Activated CD4-positive, alpha-beta T cell treated with anti-CD3 and anti-CD28 coated beads, Interleukin-2, amount 50 U/mL, for 4 hours (primary cell): ENCODE data around the gene MGMT.

ENCODE experiments used
- DNase-seq, 2 experiments: peaks; one replicate each; pipeline ENCODE4 v3.0.0-alpha.2; 2020

The MGMT gene

DNA sequence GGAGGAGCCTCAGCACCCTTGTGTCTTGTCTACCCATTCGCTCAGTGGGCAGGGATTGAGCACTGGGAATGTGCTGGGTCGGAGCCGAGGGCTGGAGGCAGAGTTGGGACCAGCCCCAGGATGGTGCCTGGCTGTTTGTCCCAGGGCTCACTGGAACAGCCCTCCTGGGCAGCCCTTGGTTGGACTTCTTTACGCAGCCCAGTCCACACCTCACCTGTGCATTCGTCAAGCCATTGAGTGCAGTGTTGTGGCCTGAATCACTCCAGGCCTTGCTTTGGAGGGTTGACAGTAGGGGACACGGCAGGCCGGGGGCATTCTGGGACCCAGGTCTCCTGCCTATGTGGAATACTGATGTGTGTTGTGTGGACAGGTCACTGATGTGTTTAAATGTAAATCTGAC is 229.6 kb downstream of the MGMT start:
- DNase-seq: no peak

GRCh38 chr10:129697463-129698247 is 230.6 kb downstream of the MGMT start:
- no peak for DNase-seq

- DNase-seq: no peak
Measured at GRCh38 chr10:129699722-129700340, 232.8 kb downstream of the MGMT start.

GRCh38 chr10:129702605-129703004 is 235.6 kb downstream of the MGMT start:
- DNase-seq: no peak

DNA sequence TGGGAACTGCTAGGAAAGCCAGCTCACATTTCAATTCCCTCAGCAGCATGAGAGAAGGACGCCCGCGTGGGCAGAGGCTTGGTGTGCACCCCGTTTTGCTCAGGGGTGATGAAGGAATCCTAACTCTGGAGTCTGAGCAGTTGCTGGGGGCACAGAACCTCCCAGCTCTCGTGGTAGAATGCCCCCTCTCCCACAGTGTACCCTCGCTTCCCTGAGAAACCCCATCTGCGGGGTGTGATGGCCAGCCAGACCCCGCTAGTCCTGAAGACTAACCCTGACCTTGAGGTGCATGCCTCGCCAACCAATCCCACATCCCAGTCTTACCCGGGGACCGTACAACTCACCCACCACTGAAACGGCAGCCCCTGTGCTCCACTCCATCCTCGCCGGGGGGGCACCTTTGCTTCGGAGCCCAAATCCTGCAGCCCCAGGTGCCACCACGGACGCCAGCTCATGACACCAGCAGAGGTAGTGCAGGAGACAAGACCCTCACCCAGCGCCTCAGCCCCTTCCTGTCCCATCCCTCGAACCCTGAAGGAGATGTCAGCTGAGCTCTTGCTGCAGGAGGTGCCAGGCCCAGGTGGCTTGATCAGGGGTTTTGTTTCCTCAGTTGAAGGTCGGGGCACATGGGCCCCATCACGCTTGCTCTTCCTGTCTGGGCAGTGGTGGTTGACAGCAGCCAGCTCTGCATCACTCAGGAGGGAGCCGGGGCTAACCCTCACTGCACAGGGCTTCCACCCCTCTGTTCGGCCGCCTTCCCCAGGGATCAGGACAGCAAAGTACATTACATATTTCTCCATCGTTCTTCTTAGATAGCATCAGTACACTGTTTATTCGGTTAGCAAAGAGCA is 236.5 kb downstream of the MGMT start:
- no peak for DNase-seq

DNA sequence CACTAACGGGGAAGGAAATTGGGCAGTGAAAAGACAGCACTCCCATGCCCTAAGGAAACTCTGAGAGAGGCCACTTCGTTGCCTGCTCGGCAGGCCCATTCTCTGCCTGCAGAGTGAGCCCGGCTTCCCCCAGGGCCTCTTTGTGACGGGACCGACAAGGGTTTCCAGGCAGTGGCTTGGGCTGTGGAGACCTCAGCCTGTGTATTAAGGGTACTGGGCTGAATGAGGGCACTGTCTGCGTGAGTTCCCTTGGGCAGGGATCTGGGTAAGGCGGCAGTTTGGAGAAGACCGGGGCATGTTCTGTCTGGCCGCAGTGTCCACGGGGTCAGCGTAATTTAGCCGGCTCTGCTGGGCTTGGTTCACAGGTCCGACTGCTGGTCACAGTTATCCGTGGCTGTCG is 237.2 kb downstream of the MGMT start:
- no peak for DNase-seq

DNA sequence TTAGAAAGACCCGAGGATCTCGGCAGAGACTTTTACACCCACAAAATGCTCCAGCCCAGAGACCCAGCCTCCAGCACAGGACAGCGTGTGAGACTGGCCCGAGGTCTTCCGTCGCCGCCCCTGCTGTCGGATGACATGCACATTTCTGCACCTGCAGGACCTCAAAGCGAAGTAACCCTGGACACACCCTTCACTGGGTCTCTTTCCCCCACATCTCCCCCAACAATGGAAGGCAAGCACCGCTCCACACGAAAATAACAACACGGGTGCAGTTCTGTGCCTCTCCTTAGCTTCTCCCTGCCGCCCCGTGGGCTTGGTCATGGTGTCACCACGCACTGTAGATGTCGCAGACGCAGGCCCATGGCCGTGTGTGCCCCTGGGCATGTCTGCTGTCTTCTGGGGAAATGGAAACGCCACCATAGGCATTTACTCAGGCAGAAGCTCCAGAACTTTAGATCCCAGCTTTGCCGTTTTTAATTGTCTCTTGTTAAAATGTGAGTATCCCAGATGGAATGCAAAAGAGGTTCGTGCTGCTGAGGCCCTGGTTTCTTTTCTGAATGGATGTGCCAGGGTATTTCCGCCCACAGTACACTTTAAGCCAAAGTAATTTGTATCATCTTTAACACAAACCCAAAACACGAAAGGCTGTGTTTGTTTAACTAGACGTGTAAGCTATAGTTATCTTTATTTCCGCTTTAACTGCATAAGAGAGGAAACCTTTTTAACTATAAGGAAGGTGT is 237.9 kb downstream of the MGMT start:
- no peak for DNase-seq

- DNase-seq: no peak
Measured at GRCh38 chr10:129705676-129706075, 238.6 kb downstream of the MGMT start.

DNA sequence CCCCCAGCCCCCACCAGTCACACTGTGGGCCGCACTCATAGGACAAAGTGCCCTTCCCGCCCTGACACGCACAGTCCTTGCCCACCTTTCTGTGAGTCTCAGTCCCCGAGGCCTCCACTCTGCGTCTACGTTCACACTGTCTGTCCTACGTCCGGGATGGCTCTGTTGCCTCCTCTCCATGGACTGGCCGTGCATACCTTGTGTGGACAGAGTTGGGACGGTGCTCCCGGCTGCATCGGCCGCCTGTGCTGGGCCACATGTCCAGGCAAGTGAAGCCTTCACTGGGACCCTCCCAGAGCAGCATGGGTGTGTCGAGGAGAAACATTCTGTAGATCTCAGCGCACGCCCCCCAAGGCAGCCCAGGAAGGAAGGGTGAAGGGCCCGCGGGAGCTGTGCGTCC is 239.0 kb downstream of the MGMT start:
- DNase-seq: no peak

DNA sequence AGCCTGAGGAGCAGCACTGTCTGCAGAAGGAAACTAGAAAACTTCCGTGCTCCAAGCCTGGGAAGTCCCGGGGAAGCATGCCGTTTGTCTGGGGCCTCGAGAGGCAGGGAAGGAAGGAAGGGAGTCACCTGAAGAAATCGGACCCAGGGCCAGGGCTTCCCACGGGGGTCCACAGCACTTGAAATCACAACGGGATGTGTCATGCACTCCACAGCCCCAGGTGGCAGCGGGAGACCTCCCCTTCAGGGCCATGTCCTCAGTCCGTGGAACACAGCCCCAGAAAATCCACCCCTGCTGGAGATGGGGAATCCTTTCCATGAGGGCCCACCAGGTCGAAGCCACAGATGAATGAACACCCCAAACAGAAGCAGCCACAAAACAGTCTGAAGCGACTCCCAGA is 239.5 kb downstream of the MGMT start:
- no peak for DNase-seq

GRCh38 chr10:129707406-129708388 is 240.7 kb downstream of the MGMT start:
- no peak for DNase-seq

DNA sequence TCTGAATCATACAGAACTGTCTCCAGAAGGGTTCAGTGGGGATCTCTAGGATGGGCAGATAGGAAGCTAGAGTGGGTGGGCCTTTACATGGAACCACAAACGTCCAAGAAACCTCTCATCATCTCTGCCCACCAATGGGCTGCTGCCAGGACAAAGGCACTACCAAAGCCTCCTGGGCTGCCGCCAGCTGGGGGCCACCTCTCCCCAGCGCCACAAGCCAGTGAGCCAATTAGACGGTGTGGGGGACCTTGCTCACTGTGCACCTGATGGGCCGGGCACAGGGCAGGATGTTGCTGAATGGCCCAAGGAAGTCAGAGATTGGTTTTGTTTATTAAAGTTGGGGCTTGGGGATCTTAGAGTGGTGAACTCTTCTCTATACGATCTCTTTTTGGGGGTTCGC is 242.1 kb downstream of the MGMT start:
- DNase-seq: no peak

DNA sequence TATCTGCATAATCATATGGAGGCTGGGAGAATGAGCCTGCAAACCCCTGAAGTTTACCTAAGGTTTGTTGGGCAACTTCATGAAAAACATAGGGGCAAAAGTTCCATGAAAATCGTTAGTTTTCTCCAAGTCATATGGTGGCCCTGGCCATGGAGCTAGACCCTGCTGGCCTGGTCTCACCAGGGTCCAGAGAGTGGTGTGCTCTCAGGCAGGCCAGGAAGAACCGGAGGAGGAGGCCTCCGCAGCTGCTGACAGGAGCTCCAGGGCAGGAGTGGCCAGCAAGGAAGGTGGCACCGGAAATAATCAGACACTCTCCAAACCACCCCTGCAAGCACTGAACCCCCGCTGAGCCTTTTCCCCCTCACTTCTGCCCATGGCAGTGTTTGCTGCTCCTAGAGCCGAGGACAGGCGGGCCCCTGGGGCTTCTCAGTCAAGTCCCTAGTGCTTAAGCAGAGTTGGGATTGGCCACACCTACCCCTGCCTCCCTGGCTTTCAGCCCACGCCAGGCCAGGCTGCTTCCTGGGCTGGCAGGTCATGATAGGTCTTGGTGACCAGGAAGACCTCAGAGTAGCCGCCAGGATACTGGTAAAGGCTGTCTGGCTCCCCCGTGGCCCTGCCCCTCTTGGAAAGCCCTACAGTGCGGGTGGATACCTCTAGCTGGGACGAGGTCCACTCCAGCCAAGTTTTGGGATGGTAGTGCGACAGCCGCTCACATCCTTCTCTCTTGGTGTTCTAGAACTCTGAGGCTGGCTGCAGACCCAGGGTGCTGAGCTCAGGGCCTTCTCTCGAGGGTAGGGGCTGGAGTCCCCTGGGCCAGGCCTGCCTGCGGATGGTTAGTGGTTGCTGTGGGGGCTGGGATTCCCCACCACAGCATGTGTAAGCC is 242.8 kb downstream of the MGMT start:
- DNase-seq: no peak

DNA sequence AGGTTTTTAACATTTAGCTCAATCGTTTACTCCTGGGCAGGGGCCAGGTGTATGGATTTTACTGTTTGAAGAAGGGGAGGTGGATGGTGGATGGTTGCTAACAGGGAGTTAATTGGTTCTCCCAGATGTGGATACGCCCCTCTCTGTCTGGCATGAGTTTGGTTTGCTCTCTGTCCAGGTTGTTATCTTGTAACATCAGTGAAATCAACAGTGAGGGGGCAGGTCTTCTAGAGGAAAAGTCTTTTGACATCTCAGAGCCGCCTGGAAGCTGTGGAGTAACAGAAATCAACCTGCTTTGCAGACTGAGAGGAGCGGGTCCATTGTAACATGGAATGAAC is 243.4 kb downstream of the MGMT start:
- no peak for DNase-seq

DNA sequence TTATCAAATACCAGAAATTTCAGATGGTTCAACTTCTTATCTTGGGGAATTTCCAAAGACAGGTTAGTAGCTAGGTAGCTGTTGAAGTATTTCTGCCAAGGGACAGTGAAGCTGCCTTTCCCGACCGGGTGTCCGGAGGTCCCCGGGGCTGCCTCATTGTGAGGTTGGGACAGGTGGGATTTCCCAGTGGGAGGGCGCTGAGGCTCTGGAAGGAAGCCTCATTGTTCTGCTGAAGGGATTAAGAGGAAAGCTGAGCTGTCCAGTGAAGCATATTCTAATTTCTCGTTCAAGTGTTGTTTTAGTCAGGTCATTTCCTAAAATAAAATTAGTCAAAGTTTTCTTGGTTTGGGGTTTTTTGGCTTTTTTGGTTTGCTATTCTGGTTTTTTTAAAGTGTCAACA is 244.2 kb downstream of the MGMT start:
- no peak for DNase-seq

DNA sequence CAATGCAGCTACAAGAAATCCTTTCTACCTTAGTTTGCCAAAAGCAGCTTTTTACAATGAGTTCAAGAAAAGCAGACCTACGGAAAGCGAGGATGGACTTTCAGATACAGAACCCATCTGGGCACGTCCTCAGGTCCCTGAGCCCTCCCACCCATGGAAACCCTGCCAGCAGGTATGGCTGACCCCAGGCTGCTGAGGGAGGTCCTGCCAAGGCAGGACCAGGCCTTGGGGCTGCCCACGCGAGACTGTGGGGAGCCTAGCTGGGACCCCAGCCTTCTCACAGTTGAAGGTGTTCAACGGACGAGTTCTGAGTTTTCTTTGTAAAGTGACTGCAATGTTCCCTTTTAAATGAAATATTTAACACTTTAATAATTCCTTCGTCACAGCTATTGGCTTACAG is 245.0 kb downstream of the MGMT start:
- DNase-seq: no peak

GRCh38 chr10:129713659-129714265 is 246.7 kb downstream of the MGMT start:
- DNase-seq: no peak

- DNase-seq: no peak
Measured at GRCh38 chr10:129715805-129716204, 248.8 kb downstream of the MGMT start.

GRCh38 chr10:129716211-129716681 is 249.2 kb downstream of the MGMT start:
- DNase-seq: no peak

DNA sequence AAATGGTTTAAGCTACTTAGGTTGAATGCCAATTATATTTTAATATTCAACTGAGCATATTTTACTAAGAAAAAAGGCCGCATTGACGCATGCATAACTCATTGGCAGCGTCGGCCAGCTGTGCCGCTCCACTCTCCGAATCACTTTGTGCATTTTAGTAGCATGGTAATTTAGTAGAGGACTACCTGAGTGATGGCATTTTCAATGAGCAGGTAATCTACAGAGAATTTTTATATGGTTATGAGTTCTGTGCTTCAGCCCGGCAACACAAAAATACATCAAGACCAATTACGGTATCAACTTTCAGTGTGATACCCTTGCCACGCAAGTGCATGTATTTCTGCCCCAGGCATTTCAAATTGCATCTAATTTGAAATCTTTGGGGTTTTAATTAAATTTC is 249.8 kb downstream of the MGMT start:
- DNase-seq: no peak
